HepG2 (cell line): ENCODE data around the gene IRX4. TPM values are rescaled to one million over a fixed set of nuclear protein-coding genes. Genes with fewer than 3 reads are reported as not detected.

ENCODE experiments used
- CEBPG ChIP-seq: IDR thresholded peaks from 2 replicates; pipeline ENCODE4 v1.6.1; 2016
- GMEB2 ChIP-seq: IDR thresholded peaks from 2 replicates; pipeline ENCODE4 v1.6.1; 2016; ENCODE audit warnings: missing biosample characterization, missing genetic modification reagents, low read depth
- PPARG ChIP-seq: conservative IDR thresholded peaks from 2 replicates; pipeline ENCODE4 v1.6.1; 2016; ENCODE audit warnings: missing biosample characterization, missing genetic modification reagents
- ZNF589 ChIP-seq: sonication (generic); formaldehyde crosslinking; conservative IDR thresholded peaks from 2 replicates; pipeline ENCODE4 v1.8.0; 2022; ENCODE audit warnings: mild to moderate bottlenecking, moderate library complexity, missing genetic modification reagents
- ZNF737 ChIP-seq: sonication (generic); formaldehyde crosslinking; IDR thresholded peaks from 2 replicates; pipeline ENCODE4 v1.5.0; 2020; ENCODE audit warnings: missing genetic modification reagents, mild to moderate bottlenecking, borderline replicate concordance
- polyA plus RNA-seq, 8 experiments: library from polyadenylated mRNA; depleted of rRNA in 3 of 8; stranded (reverse) in 7 of 8; unstranded in 1 of 8; fragments of >200 nt; fragmentation: Illumina TruSeq in 4 of 8; extraction: Trizol in 4 of 8; gene quantifications; 2 replicates each; pipeline versions ENCODE4 v1.2.1 to v1.2.3, GENCODE V29; 2011 to 2016; ENCODE audit warnings: low read depth in 4 of 8, missing spikeins in 1 of 8, mixed read lengths in 1 of 8; ENCODE audit not compliant: insufficient read depth in 1 of 8
- total RNA-seq, 5 experiments: library from RNA; depleted of rRNA; stranded (reverse); fragments of >200 nt; fragmentation: Illumina TruSeq; extraction: Trizol; gene quantifications; 2 replicates each; pipeline ENCODE4 v1.2.3, GENCODE V29; 2016; ENCODE audit warnings: low read depth in 1 of 5
- TF ChIP-seq, protein P1 (sequence below): sonication (generic); formaldehyde crosslinking; IDR thresholded peaks from 2 replicates; pipeline ENCODE4 v1.8.0; 2022; ENCODE audit warnings: missing genetic modification reagents, mild to moderate bottlenecking, inconsistent platforms, borderline replicate concordance
- TF ChIP-seq, protein P2 (sequence below): sonication (generic); formaldehyde crosslinking; IDR thresholded peaks from 2 replicates; pipeline ENCODE4 v1.5.1; 2020; ENCODE audit warnings: missing genetic modification reagents, mild to moderate bottlenecking, borderline replicate concordance

Gene IRX4
- total and polyA plus RNA-seq, 2 of the 13 experiments (the other 11 are each of a cell fraction or from before 2014, with no cell fraction given): not detected

GRCh38 chr5:1879292-1880263 lies 3.1 kb downstream of the IRX4 start (continued):
- TF ChIP-seq, protein P1, sequence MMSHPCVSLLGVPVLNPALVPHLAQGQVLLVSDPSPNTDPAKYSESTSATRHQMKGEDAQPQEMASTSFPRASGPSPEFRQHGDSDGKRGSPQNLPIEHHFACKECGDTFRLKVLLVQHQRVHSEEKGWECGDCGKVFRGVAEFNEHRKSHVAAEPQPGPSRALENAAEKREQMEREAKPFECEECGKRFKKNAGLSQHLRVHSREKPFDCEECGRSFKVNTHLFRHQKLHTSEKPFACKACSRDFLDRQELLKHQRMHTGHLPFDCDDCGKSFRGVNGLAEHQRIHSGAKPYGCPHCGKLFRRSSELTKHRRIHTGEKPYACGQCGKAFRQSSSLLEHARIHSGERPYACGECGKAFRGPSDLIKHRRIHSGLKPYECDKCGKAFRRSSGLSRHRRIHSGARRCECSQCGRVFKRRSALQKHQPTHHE (CRISPR knock-in tag): no peak
- no peak for TF ChIP-seq GMEB2 (CRISPR knock-in tag)
- no peak for TF ChIP-seq ZNF589 (CRISPR knock-in tag)
- TF ChIP-seq CEBPG (CRISPR knock-in tag): no peak
- TF ChIP-seq PPARG: no peak
- no peak for TF ChIP-seq ZNF737
- TF ChIP-seq, protein P2, sequence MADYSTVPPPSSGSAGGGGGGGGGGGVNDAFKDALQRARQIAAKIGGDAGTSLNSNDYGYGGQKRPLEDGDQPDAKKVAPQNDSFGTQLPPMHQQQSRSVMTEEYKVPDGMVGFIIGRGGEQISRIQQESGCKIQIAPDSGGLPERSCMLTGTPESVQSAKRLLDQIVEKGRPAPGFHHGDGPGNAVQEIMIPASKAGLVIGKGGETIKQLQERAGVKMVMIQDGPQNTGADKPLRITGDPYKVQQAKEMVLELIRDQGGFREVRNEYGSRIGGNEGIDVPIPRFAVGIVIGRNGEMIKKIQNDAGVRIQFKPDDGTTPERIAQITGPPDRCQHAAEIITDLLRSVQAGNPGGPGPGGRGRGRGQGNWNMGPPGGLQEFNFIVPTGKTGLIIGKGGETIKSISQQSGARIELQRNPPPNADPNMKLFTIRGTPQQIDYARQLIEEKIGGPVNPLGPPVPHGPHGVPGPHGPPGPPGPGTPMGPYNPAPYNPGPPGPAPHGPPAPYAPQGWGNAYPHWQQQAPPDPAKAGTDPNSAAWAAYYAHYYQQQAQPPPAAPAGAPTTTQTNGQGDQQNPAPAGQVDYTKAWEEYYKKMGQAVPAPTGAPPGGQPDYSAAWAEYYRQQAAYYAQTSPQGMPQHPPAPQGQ (CRISPR knock-in tag): no peak
